GM21825 (cell line): ENCODE data around the gene TBC1D14.

Experiments
- ATAC-seq: cut with Tn5 transposase; IDR thresholded peaks from one replicate; pipeline ENCODE4 v1.9.1; 2021; ENCODE audit warnings: mild to moderate bottlenecking, moderate library complexity; ENCODE audit not compliant: unreplicated experiment

Gene TBC1D14

GRCh38 chr4:6991771-6992557 lies 82.3 kb downstream of the TBC1D14 start:
- ATAC-seq: no peak

GRCh38 chr4:6992728-6993677 lies 83.4 kb downstream of the TBC1D14 start:
- peak; percentile 40 for ATAC-seq

- ATAC-seq: no peak
Observed at GRCh38 chr4:6996481-6996880, 86.9 kb downstream of the TBC1D14 start.

- no peak for ATAC-seq
Observed at GRCh38 chr4:6999172-7000086, 89.8 kb downstream of the TBC1D14 start.

- no peak for ATAC-seq
Observed at GRCh38 chr4:7000421-7001176, 91.0 kb downstream of the TBC1D14 start.

- no peak for ATAC-seq
Observed at GRCh38 chr4:7001271-7001670, 91.6 kb downstream of the TBC1D14 start.

- no peak for ATAC-seq
Observed at GRCh38 chr4:7002336-7002735, 92.7 kb downstream of the TBC1D14 start.

GRCh38 chr4:7003176-7003878 lies 93.7 kb downstream of the TBC1D14 start:
- no peak for ATAC-seq

GRCh38 chr4:7003879-7004240 lies 94.2 kb downstream of the TBC1D14 start:
- ATAC-seq: no peak

- ATAC-seq: no peak
Observed at GRCh38 chr4:7004331-7004730, 94.7 kb downstream of the TBC1D14 start.

GRCh38 chr4:7005571-7005970 lies 95.9 kb downstream of the TBC1D14 start:
- no peak for ATAC-seq

- ATAC-seq: no peak
Observed at GRCh38 chr4:7006411-7006810, 96.8 kb downstream of the TBC1D14 start.

GRCh38 chr4:7007142-7007907 lies 97.7 kb downstream of the TBC1D14 start:
- ATAC-seq: no peak

GRCh38 chr4:7007944-7008343 lies 98.3 kb downstream of the TBC1D14 start:
- no peak for ATAC-seq

GRCh38 chr4:7009564-7009963 lies 99.9 kb downstream of the TBC1D14 start:
- no peak for ATAC-seq

GRCh38 chr4:7013175-7013574 lies 103.5 kb downstream of the TBC1D14 start:
- no peak for ATAC-seq

- ATAC-seq: no peak
Observed at GRCh38 chr4:7014815-7015214, 105.2 kb downstream of the TBC1D14 start.

- ATAC-seq: no peak
Observed at GRCh38 chr4:7015383-7016035, 105.9 kb downstream of the TBC1D14 start.
